ENCODE results near the gene MAML3. TPM values are rescaled to one million over a fixed set of nuclear protein-coding genes. Genes with fewer than 3 reads are reported as not detected.

The MAML3 gene
- total and polyA plus RNA-seq, 2 of the 13 experiments (the other 11 are each of a cell fraction or from before 2014, with no cell fraction given), result 0.05 to 0.13 TPM

DNA sequence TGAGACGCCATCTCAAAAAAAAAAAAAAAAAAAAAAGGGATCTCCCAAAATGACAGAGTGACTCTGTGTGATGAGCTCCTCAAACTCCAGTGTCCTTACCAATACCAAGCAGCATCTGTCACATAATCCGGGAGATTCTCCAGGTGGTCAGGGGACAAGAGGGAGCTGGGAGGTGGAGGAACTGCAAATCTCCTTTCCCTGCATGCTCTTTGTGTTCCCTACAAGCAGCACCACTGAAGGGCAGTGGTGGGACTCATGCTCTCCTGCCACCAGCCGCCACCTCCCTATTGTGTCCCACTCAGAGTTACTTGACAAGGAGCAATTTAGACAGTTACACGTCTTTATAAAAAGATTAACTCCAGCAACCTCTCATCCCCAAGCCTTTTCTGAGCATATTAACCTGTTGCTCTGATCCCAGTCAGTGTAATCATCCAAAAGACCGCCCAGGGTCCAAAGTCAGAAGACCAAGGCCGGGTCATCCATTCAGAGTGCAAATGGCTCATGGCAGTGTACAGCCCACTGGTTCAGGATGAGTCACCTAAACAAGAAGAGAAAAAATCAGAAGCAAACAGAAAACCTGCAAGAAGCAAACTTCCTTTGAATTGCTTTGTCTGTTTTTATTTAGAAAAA is 464.8 kb downstream of the MAML3 start (continued):
- TF ChIP-seq ZNF512 (CRISPR knock-in tag; IDR thresholded peaks at IDR 0.05) (no peak), HMG20A (CRISPR knock-in tag; IDR thresholded peaks at IDR 0.05; ENCODE audit: borderline replicate concordance) (peak; percentile 85), ZFX (CRISPR knock-in tag; IDR thresholded peaks at IDR 0.05; ENCODE audit: low read depth) (peak; percentile 10; the same call in 1 of the 2 replicates), HES4 (CRISPR knock-in tag; IDR thresholded peaks at IDR 0.05; ENCODE audit: borderline replicate concordance) (no peak), KDM5A (IDR thresholded peaks at IDR 0.05; ENCODE audit: borderline replicate concordance, low read length) (no peak), HNRNPH1 (optimal IDR thresholded peaks at IDR 0.05; ENCODE audit: low read depth, low read length) (no peak), RBAK (CRISPR knock-in tag; IDR thresholded peaks at IDR 0.05) (no peak), PHF21A (CRISPR knock-in tag; IDR thresholded peaks at IDR 0.05) (peak; percentile 89), ZNF460 (CRISPR knock-in tag; IDR thresholded peaks at IDR 0.05; ENCODE audit: borderline replicate concordance) (no peak), NRL (CRISPR knock-in tag; IDR thresholded peaks at IDR 0.05; ENCODE audit: borderline replicate concordance) (no peak), NFIB (CRISPR knock-in tag; IDR thresholded peaks at IDR 0.05; ENCODE audit: borderline replicate concordance) (no peak), NFKBIZ (CRISPR knock-in tag; IDR thresholded peaks at IDR 0.05) (peak; percentile 33; the same call in 1 of the 2 replicates), ETV6 (CRISPR knock-in tag; conservative IDR thresholded peaks at IDR 0.05) (no peak; the same call in 1 of the 2 replicates), BATF2 (CRISPR knock-in tag; IDR thresholded peaks at IDR 0.05) (no peak), ZNF260 (CRISPR knock-in tag; IDR thresholded peaks at IDR 0.05; ENCODE audit: borderline replicate concordance, low read depth) (no peak), FOXC1 (CRISPR knock-in tag; IDR thresholded peaks at IDR 0.05; ENCODE audit: borderline replicate concordance) (peak; percentile 29; the same call in 1 of the 2 replicates), CHD4 (IDR thresholded peaks at IDR 0.05; ENCODE audit: borderline replicate concordance, low read length) (no peak), ZNF30 (CRISPR knock-in tag; IDR thresholded peaks at IDR 0.05) (no peak), PAXIP1 (CRISPR knock-in tag; conservative IDR thresholded peaks at IDR 0.05) (peak; percentile 98)
- TF ChIP-seq, protein P1, sequence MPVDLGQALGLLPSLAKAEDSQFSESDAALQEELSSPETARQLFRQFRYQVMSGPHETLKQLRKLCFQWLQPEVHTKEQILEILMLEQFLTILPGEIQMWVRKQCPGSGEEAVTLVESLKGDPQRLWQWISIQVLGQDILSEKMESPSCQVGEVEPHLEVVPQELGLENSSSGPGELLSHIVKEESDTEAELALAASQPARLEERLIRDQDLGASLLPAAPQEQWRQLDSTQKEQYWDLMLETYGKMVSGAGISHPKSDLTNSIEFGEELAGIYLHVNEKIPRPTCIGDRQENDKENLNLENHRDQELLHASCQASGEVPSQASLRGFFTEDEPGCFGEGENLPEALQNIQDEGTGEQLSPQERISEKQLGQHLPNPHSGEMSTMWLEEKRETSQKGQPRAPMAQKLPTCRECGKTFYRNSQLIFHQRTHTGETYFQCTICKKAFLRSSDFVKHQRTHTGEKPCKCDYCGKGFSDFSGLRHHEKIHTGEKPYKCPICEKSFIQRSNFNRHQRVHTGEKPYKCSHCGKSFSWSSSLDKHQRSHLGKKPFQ (CRISPR knock-in tag; IDR thresholded peaks at IDR 0.05; ENCODE audit: insufficient replicate concordance), result no peak

Data from HepG2 (cell line).